Measurements from ENCODE around the gene MAPK1. TPM values are rescaled to one million over a fixed set of nuclear protein-coding genes. Genes with fewer than 3 reads are reported as not detected.
"Not testable (repeated sequence)": the region's sequence is repeated elsewhere in the genome, so short reads cannot be mapped to it uniquely, and the experiment has no call there.

Gene MAPK1
- total and polyA plus RNA-seq, 4 donors: 16.3 to 154 (median 54.3) TPM

DNA sequence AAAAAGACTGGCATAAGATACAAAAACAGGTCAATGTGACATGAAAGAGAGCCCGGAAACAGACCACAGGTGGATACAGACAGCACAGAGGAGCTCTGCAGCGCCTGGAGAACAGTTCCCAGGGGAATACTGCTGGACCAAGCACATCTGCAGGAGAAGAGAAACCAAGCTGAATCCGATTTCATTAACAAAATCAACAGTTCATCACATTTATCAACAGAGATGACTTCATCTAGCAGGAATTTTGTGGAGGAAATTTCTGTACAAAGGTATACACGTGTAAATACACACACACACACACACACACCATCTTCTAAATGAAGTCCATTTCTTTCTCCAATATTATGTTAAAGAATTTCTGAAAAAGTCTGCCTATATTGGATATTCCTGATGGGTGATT, 148.9 kb downstream of the MAPK1 start:
- TF ChIP-seq, protein P1, sequence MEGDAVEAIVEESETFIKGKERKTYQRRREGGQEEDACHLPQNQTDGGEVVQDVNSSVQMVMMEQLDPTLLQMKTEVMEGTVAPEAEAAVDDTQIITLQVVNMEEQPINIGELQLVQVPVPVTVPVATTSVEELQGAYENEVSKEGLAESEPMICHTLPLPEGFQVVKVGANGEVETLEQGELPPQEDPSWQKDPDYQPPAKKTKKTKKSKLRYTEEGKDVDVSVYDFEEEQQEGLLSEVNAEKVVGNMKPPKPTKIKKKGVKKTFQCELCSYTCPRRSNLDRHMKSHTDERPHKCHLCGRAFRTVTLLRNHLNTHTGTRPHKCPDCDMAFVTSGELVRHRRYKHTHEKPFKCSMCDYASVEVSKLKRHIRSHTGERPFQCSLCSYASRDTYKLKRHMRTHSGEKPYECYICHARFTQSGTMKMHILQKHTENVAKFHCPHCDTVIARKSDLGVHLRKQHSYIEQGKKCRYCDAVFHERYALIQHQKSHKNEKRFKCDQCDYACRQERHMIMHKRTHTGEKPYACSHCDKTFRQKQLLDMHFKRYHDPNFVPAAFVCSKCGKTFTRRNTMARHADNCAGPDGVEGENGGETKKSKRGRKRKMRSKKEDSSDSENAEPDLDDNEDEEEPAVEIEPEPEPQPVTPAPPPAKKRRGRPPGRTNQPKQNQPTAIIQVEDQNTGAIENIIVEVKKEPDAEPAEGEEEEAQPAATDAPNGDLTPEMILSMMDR (IDR thresholded peaks at IDR 0.05; ENCODE audit: control extremely low read depth, extremely low read depth): no peak
- no peaks in the 10 kb centered on the region for H3K27me3 ChIP-seq (ENCODE audit: control insufficient read depth in 3 of 3, insufficient read depth in 3 of 3, low read length in 2 of 3)
- H3K9me3 ChIP-seq (ENCODE audit: control insufficient read depth in 4 of 4, insufficient read depth in 3 of 4, low read length in 3 of 4): no peaks in the 10 kb centered on the region
- no peak overlapping the region for H3K9ac ChIP-seq (ENCODE audit: insufficient read depth in 1 of 2, low read length in 2 of 2)
- no peak overlapping the region for H3K4me3 ChIP-seq
- DNase-seq (no peak), ATAC-seq (ENCODE audit: insufficient read depth, low FRiP score) (no peak)
- peaks cover 0 to 1% (median 0%) of the 10 kb centered on the region in 4 donors for H3K36me3 ChIP-seq (ENCODE audit: control insufficient read depth in 4 of 4, insufficient read depth in 4 of 4, low read length in 4 of 4)
- whole genome bisulfite sequencing, 2 donors: 70 to 82% methylated on average over 4 of the region's 4 CpGs
- no peak overlapping the region for H3K27ac ChIP-seq (ENCODE audit: low read depth in 1 of 2, low read length in 1 of 2)
- H3K4me1 ChIP-seq (ENCODE audit: control insufficient read depth in 5 of 5, insufficient read depth in 5 of 5, low read length in 5 of 5): peaks cover 0 to 4% (median 1%) of the 10 kb centered on the region in 5 donors

DNA sequence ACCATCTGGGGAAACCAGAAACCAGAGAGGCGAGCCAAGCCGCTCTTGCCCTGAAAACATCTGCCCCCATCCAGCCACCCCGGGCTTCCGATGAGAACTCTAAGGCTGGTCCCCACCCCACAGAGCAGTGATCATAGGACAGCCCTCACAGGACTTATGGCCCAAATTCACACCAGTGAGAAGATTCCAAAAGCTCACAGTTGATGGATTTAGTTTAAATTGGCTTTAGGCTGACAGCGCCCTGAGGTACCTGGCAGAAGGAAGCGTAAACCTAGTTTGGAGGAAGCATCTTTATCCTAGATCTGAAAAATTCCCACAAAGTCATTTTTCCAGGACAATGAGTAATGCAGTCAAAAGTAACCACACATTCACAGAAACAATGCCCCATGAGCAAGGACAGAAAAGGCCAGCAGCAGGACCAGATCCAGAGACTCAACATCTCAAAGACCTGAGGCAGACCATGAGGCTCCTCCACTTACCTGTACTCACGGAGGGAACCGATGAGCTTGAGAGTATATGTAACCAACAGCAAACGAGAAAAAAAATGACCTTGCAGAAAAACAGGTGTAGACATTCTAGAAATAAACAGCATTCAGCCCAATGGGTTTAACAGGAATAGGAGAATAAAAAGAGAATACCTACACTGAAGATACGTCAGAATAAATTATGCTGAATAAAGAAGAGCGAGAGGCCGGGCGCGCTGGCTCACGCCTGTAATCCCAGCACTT, 150.9 kb downstream of the MAPK1 start:
- not testable (repeated sequence) for H3K27me3 ChIP-seq (ENCODE audit: control insufficient read depth in 3 of 3, insufficient read depth in 3 of 3, low read length in 2 of 3); H3K4me1 ChIP-seq (ENCODE audit: control insufficient read depth in 5 of 5, insufficient read depth in 5 of 5, low read length in 5 of 5)
- 92 to 94% methylated on average over 13 of the region's 15 CpGs for WGBS, 2 donors

DNA sequence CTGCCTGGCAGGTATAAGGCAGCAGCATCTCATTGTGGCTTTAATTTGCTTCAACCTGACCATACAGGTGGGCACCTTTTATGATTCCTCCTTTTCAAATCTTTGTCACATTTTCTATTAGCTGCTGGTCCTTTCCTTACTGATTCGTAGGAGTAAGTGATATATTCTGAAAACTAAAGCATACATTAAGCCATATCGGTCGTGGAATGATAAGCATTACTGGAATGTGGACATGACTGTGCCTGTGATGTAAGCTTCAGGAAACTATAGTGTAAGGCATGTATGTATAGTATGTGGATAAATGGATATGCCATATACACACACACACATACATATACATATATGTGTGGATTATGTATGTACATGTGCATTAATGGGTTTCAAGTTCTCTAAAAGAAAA, 152.7 kb downstream of the MAPK1 start:
- 81 to 82% methylated on average over 3 of the region's 3 CpGs for WGBS, 2 donors
- H3K9me3 ChIP-seq (ENCODE audit: control insufficient read depth in 4 of 4, insufficient read depth in 3 of 4, low read length in 3 of 4): no peaks in the 10 kb centered on the region
- peaks cover 0 to 8% (median 4%) of the 10 kb centered on the region in 5 donors for H3K4me1 ChIP-seq (ENCODE audit: control insufficient read depth in 5 of 5, insufficient read depth in 5 of 5, low read length in 5 of 5)
- DNase-seq: peak in 1 of 3 donors; percentile 24
- peaks cover 0 to 3% (median under 1%) of the 10 kb centered on the region in 4 donors for H3K36me3 ChIP-seq (ENCODE audit: control insufficient read depth in 4 of 4, insufficient read depth in 4 of 4, low read length in 4 of 4)
- no peak overlapping the region for H3K4me3 ChIP-seq
- H3K9ac ChIP-seq (ENCODE audit: insufficient read depth in 1 of 2, low read length in 2 of 2): peak overlapping the region in 1 of 2 donors; percentile 55
- H3K27ac ChIP-seq (ENCODE audit: low read depth in 1 of 2, low read length in 1 of 2): no peak overlapping the region
- TF ChIP-seq, protein P1 (IDR thresholded peaks at IDR 0.05; ENCODE audit: control extremely low read depth, extremely low read depth): no peak
- no peak for ATAC-seq (ENCODE audit: insufficient read depth, low FRiP score)
- H3K27me3 ChIP-seq (ENCODE audit: control insufficient read depth in 3 of 3, insufficient read depth in 3 of 3, low read length in 2 of 3): no peaks in the 10 kb centered on the region

More for the DNA sequence above, 150.9 kb downstream of the MAPK1 start:
- DNase-seq; H3K27ac ChIP-seq (ENCODE audit: low read depth in 1 of 2, low read length in 1 of 2); ATAC-seq (ENCODE audit: insufficient read depth, low FRiP score); H3K9me3 ChIP-seq (ENCODE audit: control insufficient read depth in 4 of 4, insufficient read depth in 3 of 4, low read length in 3 of 4); H3K9ac ChIP-seq (ENCODE audit: insufficient read depth in 1 of 2, low read length in 2 of 2); H3K4me3 ChIP-seq; H3K36me3 ChIP-seq (ENCODE audit: control insufficient read depth in 4 of 4, insufficient read depth in 4 of 4, low read length in 4 of 4): not testable (repeated sequence)

DNA sequence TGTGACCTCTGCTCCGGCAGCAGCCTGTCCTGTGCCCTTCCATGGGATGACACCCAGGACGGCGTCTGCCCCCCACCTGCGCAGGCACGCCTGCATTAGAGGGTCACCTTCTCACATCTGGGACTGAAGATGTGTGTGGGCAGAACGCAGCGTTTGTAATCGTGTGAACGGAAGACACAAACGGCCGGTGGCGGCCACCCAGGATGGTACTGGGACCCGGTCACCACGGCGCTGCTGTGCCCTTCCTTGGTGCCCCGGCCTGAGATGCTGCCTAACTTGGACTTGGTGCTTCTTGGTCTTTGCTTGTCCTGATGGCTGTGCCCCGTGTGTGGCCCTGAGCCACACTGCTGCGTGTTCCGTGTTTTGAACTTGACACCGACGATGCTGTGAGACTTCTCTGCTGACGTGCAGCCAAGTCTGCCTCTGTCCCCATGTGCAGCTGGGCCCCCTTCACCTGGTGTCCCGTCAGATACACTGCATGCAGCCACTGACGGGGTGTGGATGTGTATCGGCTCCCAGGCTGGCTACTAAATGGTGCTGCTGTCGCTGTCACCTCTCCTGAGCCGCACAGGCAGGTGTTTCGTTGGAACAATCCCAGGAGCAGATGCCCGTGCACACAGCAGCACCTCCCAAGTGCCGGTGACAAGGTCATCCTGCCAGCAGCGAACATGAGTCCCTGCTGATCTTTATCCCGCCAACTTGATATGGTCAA, 153.2 kb downstream of the MAPK1 start:
- Histone ChIP-seq H3K27me3 (ENCODE audit: control insufficient read depth in 3 of 3, insufficient read depth in 3 of 3, low read length in 2 of 3) (no peaks in the 10 kb centered on the region), H3K4me1 (ENCODE audit: control insufficient read depth in 5 of 5, insufficient read depth in 5 of 5, low read length in 5 of 5) (peaks cover 0 to 8% (median 4%) of the 10 kb centered on the region in 5 donors), H3K9ac (ENCODE audit: insufficient read depth in 1 of 2, low read length in 2 of 2) (peak overlapping the region in 1 of 2 donors; percentile 55), H3K9me3 (ENCODE audit: control insufficient read depth in 4 of 4, insufficient read depth in 3 of 4, low read length in 3 of 4) (no peaks in the 10 kb centered on the region), H3K36me3 (ENCODE audit: control insufficient read depth in 4 of 4, insufficient read depth in 4 of 4, low read length in 4 of 4) (peaks cover 0 to 3% (median 1%) of the 10 kb centered on the region in 4 donors), H3K4me3 (no peak overlapping the region), H3K27ac (ENCODE audit: low read depth in 1 of 2, low read length in 1 of 2) (no peak overlapping the region)
- no peak for ATAC-seq (ENCODE audit: insufficient read depth, low FRiP score)
- no peak for DNase-seq
- TF ChIP-seq, protein P1 (IDR thresholded peaks at IDR 0.05; ENCODE audit: control extremely low read depth, extremely low read depth): no peak
- WGBS, 2 donors: 90 to 94% methylated on average over 32 of the region's 32 CpGs

Data from lung (tissue), 12 donors.